Measurements from ENCODE around the gene SELE.

SELE gene, protein sequence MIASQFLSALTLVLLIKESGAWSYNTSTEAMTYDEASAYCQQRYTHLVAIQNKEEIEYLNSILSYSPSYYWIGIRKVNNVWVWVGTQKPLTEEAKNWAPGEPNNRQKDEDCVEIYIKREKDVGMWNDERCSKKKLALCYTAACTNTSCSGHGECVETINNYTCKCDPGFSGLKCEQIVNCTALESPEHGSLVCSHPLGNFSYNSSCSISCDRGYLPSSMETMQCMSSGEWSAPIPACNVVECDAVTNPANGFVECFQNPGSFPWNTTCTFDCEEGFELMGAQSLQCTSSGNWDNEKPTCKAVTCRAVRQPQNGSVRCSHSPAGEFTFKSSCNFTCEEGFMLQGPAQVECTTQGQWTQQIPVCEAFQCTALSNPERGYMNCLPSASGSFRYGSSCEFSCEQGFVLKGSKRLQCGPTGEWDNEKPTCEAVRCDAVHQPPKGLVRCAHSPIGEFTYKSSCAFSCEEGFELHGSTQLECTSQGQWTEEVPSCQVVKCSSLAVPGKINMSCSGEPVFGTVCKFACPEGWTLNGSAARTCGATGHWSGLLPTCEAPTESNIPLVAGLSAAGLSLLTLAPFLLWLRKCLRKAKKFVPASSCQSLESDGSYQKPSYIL

DNA sequence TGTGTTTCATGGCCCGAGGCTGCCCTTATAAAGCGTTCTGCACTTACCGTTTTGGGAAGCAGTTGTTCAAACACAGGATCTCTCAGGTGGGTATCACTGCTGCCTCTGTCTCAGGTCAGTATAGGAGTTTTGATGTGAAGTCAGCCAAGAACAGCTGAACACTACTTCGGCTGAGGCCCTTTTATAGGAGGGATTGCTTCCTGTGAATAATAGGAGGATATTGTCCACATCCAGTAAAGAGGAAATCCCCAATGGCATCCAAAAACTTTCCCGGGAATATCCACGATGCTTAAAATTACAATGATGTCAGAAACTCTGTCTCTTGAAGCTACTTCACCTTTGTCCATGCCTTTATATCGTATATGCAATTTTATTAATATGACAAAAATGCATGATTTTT lies at the start of gene SELE:
Gene SELE, minus strand, starts transcription at position 156 of the 400 bp plus-strand sequence. CDS start 467 bp downstream, outside the sequence.
- DNase-seq (ENCODE audit: low spot score) = no peak

DNA sequence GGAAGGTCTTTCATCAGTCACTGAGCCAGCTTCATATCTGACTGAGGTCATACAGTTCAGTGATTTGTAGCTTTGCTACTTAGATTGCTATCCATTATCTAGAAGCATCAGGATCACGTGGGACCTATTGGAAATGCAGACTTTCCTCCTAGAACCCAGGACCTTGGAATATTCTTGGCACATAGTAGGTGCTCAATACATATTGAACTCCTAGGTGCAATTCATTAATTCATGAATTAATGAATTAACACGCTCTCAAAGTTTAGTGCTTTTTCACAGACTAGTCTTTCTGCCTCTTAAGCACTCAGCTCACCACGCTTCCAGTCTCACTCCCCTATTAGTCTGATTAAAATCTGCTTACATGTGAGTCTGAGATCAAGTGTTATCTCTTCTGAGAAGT lies 48.7 kb upstream of the SELE start:
- DNase-seq (ENCODE audit: low spot score) = no peak

DNA sequence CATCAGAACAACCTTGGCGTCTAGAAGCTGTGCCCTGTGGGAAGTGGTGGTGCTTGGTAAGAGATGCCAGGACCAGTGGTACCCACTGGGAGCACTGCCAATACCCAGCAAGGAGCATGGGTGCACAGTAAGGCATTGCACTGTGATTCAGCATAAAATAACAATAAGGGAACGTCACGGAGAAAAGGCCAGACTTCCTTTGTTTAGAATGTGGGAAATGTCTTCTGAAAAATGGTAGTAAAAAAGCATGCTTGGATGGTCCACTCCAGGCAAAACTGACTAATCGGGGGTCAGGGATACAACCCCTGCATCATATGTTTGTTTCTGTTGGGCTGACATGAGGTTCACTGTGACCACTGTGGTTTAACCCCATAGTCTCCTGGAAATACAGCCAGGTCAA lies 46.1 kb upstream of the SELE start:
- no peak for DNase-seq (ENCODE audit: low spot score)

DNA sequence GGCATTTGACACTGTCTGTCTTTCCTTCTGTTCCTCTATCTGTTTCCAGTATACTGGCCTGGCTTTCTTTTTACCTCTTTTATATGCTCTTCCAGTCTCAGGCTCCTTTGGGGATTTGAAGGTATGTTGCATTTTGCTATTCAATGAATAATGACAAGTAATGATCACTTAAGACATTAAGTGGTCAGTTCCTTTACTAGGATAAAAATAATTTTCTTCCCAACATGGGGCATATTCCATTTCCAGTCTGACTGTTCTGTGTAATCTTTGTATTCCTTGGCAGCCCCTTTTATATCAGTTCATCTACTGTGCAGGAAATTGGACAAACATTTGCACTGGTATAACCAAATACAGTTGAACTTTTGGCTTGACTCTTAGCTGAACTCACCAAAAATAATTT lies 45.3 kb upstream of the SELE start:
- DNase-seq (ENCODE audit: low spot score) = no peak

DNA sequence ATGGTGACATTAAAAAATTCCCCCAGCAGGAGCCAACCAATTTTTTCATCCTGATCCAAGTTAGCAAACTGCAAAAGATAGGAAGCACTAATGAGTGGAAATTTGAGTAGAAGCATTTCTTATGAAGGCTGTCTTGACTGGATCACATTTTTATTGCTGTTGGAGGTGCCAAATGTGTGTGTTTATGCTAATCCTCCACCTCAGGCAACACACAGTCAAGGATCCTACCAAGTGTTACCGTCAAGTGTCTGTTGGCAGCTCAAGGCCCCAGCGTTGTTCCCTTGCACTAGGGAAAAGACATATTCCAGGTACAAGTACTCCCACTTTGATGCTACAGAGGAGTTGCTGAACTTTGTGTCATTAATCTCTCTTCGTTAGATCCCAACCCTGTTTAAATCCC lies 42.6 kb upstream of the SELE start:
- DNase-seq (ENCODE audit: low spot score) = no peak

DNA sequence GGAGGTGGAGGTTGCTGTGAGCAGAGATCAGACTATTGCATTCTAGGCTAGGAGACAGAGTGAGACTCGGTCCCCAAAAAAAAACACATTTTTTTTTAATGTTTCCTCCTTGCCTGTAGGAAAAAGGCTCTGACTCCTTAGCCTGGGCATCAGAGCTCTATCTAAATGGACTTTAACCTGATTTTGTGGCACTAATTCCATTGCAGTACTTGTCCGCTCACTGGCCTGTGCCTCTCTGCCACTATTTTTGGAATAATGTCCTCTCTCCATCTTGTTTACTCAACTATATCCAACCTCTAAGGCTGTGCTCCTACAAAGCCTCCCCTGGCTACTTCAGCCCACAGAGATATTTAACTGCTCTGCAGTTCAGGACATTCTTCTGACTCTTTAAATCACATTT lies 34.3 kb upstream of the SELE start:
- DNase-seq (ENCODE audit: low spot score) = no peak

DNA sequence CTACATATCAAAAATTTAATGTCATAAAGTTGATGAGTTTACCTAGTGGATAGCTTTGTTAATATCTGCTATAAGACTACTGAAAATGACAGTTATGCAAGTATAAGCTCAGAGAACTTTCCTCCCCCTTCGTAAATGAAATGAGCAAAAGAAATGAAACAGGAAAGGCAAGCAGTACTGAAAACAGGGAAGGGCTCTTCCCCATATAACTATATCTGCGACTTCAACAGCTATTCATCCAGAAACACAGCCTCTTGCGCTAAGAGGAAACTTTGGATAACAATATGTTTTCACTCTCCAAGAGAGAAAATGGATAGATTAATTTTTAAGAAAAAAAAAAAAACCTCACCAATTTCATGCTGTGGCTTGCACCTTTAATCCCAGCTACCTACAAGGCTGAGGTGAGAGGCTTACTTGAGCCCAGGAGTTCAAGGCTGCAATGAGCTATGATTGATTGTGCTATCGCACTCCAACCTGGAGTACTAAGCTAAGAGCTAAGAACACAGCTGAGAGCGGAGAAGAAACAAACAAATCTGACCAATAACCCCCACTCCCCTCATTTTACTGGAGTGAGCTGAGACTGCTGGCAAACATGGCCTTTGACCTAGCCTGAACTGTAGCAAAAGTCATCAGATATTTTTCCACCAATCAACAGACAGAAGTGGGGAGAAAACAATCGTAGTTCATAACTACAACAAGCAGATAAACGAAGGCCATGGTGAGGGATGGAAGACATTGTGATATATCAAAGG lies 31.9 kb upstream of the SELE start:
- no peak for DNase-seq (ENCODE audit: low spot score)

DNA sequence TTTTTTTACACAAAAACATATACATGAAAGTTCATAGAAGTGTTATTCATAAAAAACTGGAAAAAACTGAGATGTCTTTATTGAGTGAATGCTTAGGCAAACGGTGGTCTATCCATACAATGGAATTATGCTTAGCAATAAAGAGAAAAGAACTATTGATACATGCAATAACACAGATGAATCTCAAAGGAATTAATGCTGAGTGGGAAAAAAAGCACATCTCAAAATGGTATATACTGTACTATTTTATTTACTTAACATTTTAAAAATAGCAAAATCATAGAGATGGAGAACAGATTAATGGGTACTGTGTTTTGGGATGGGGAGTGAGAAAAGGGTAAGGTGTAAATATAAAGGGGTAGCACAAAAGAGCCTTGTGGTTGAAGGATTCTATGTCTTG lies 31.0 kb upstream of the SELE start:
- DNase-seq (ENCODE audit: low spot score) = no peak

DNA sequence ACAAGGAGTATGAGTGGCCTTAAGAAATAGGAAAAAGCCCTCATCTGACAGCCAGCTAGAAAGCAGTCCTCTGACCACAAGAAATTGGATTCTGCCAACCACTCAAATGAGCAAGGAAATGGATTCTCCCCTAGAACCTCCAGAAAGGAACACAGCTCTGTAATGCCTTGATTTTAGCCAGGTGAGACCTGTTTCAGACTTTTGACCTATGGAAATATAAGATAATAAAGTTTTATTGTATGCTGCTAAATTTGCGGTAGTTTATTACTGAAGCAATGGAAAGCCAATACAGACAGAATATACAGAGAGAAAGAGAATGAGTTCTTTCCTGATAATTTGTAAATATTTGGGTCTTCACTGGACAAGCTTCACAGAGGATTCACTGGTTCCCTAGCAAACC lies 28.8 kb upstream of the SELE start:
- no peak for DNase-seq (ENCODE audit: low spot score)

DNA sequence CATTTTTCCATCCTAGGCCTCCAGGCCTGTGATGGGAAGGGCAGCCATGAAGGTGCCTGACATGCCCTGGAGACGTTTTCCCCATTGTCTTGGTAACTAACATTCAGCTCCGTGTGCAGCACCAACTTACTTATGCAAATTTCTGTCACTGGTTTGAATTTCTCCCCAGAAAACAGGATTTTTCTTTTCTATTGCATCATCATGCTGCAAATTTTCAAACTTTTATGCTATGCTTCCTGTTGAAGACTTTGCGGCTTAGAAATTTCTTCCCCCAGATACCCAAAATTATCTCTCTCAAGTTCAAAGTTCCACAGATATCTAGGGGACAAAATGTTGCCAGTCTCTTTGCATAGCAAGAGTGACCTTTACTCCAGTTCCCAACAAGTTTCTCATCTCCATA lies 25.2 kb upstream of the SELE start:
- no peak for DNase-seq (ENCODE audit: low spot score)

DNA sequence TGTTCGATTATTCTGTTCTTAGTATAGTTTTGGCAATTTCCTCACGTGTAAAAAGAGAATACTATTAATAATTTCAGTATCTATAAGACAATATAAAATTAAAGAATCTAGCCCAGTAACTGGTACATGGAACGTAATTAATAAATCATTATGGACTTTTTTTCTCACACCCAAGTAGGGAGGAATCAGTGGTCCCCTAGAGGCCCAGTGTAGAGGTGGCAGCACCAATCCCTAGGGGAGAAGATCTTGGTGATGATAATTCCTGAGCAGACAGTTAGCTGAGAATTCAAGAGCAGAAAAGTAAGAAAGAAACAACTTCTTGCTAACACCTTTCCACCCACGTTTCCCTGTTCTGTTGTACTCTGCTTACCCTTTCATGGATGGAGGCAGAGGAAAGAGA lies 19.7 kb upstream of the SELE start:
- no peak for DNase-seq (ENCODE audit: low spot score)

DNA sequence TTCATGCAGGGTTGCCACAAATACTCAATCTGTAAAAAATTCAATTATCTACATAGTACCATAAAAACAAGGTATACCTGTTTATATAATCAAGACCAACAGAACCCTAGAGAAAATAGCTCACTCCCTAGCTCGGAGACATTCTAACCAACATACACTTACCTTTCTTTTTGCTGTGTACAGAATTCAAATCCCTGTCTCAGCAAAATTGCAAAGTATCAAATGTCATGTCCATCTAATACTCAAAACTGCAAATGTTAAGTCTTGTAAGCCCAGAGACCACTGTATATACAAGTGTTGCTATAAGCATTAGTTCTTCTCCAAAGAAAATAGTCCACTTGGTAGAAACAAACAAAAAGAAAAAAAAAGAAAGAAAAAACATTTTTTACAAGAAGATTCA lies 16.2 kb upstream of the SELE start:
- no peak for DNase-seq (ENCODE audit: low spot score)

DNA sequence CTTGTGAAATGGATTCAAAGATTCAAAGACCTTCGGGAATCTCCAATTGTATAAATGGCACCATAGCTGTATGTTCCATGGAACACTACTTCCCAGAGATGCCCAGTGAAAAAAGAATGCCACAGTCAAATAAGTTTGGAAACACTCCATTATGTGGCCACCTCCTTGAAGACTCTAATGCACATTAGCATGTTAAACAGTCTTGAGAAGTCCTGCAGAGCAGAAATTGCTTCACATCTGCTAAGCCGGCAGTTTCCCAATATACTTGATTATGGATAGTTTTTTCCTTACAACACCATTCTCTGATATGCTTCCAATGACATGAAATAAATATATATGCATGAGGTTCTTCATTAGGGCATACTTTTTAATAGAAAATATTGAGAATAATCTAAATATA lies 12.7 kb upstream of the SELE start:
- no peak for DNase-seq (ENCODE audit: low spot score)

DNA sequence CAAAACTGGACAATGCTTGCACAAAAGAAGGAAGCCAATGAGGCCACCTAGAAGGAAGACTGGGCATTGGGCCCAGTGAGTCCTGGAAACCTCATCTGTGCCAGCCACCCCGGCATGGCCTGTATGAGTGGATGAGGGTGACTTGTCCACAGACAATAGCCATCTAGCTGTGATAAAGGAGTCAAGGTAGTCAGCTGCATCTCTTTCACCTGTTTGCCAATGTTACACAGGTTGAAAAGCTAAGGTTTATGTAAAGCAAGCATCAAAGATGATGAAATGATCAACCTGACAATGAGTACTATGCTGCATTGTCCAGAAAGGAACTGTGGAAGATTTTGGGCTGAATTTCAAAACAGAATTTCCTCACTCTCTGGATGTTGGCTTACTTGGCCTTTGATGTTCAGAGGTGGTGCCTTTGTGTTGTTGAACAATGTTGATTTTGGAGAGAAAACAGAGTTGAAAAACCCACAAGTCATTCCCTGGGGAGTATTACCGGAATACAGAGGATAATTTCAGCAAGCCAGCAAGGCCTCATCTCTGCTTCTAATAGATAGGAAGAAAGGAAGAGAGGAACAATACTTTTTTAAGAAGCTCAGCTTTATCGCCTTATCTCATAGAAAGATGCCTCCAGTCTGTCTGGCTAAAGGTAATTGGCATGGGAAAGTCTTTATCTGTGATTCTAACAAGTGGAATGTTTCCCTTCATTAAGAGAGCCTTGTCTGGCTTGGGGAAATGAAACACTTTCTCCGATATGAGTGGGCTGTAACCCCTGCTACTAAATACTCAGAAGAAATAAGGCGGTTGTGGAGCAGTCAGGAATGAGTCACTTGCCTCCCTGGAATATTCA lies 11.4 kb upstream of the SELE start:
- no peak for DNase-seq (ENCODE audit: low spot score)

DNA sequence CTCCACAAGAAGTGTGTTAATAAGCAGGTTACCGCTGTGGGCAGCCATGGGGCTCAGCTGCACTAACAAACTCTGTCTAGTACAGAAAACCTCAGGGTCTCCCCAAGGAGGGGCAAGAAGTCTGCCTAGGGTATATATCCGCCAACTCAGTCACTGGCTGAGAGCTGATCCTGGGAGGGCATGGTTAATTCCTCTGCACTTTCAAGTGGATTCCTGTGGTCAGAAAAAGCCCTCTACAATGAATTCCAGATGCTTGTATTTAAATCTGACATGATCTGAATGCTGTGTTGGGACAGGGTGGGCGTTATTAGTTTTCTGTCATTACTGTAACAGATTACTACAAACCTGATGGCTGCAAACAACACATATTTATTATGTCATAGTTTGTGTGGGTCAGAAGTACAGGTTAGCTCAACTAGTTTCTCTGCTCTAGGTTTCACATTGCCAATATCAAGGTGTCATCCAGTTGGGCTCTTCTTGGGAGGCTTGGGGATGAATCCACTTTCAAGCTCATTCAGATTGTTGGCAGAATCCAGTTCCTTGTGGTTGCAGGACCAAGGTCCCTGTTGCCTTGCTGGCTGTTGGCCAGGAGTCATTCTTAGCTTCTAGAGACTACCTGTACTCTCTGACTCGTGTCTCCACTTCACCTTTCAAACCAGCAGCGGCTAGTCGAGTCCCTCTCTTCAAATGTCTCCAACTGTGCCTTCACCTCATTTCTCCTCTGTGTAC lies 8.0 kb upstream of the SELE start:
- DNase-seq (ENCODE audit: low spot score) = no peak

DNA sequence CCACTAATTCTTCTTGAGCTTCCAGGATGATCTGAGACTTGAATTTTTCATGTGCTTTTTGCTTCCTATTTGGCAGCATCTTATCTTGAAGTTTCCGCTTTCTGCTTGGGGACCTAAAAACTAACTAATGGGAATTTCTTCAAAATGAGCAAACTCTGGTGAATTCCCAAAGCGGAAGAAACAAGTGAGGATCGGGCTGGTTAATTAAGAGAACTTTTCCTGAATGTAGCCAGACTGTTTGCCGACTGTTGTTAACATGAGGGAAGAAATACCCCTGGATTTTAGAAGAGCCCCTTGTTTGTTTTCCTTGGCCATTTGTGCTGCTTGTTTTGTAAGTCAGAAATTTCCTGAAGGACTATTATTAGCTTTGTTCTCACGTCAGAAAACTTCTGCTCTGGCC lies 6.1 kb upstream of the SELE start:
- DNase-seq (ENCODE audit: low spot score) = no peak

DNA sequence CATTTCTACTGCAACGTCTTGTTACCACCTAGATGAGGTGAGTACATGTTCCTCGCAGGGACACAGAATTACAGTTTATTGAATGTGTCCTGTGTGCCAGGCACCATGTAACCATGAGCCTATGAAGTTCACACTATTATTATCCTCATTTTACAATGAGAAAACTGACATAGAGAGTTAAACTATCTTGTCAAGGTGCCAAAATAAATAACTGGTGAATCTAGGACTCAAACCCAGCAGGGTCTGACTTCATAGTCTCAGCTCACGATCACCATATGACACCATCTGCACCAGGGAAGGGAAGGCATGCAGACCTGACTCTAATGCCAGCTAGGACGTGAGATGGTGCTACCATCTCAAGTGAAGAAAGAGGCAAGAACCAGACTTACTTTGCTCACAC lies 2.4 kb downstream of the SELE start:
- DNase-seq (ENCODE audit: low spot score) = no peak

DNA sequence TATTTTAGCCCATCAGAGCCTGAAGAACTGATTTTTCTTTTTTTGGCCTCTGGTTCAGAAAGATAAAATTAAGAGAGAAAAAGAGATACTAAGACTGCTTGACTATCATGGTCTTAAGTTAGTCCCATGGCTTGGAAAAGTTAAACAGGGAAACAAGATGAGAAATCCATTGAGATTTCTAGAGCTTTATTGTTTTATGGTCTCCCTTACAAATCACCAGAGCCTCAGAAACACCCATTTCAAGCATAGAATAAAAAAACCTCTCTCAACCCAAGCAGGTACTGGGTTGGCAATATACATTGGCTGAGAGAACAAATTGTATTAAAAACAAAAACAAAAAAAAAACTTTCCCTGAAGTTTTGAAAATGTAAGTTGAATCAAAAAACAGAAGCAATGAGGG lies 3.9 kb downstream of the SELE start:
- no peak for DNase-seq (ENCODE audit: low spot score)

DNA sequence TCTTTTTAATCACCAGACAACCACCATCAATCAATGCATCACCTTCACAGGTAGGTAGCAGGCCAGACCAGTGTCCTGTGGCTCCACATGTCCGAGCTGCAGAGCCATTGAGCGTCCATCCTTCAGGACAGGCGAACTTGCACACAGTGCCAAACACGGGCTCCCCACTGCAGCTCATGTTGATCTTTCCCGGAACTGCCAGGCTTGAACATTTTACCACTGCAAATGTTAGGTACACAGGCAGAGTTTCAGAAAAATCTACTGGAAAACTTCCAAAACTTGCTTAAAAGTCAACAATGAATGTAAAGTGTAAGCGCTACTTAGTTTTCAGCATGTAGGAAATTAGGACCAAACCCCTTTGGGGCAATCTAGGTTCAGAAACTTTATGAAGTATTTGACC lies 6.6 kb downstream of the SELE start:
- no peak for DNase-seq (ENCODE audit: low spot score)

DNA sequence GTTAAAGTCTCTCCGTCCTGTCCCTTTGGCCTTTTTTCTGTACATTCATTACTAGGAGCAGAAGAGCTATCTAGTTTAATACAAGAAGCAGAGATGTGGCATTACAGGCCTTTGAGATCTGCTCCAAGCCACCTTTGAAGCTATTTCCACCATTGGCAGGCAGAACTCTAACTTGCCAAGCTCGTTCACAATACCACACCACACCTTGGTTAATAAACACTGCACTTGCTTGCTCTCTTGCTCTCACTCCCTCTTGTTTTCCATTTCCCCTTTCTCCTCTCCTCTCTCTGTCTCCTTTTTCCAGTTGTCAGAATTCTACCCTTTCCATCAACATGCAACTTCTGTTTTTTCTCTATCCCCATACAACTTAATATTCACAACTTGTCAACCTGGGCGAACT lies 7.0 kb downstream of the SELE start:
- DNase-seq (ENCODE audit: low spot score) = no peak

DNA sequence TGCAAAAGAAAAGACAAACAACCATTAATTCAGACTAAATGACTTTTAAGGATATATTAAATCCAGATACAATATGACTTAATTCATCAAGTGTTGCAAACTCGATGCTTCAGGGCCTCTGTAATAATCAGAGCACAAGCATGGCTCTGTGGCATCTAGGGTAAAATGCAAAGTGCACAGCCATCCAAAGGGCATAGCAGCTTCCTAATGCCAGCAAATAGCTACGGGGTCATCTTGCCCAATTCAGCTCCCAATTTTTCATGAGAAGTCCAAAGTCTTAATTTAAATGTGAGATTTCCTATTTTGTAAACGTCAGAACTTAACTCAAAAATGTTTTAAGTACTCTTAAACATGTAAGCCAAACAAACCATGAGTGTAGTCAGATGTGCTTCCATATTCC lies 7.9 kb downstream of the SELE start:
- DNase-seq (ENCODE audit: low spot score) = no peak

DNA sequence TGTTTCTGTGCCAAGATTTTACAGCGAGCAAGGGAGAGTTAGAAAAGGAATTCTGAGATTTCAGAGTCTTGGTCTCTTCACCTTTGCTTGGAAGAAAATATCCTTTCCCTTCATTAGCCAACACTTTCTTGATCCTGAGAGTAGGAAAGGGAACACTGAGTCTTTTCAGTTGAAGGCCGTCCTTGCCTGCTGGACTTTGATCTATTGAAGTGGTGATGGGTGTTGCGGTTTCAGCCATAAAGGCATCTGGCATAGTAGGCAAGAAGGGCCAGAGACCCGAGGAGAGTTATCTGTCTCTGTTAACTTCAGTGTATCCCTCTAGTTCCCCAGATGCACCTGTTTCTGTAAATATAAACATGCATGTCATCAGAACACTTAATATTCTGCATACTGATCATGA lies 9.7 kb downstream of the SELE start:
- no peak for DNase-seq (ENCODE audit: low spot score)

All from ecto neural progenitor cell (in vitro differentiated cells).